Activated gamma-delta T cell (primary cell): ENCODE results near the gene JAG2.

Experiments
- DNase-seq: peaks from one replicate; lab custom pipeline; 2025; lab: John Stamatoyannopoulos, UW

The JAG2 gene

GRCh38 chr14:105182296-105183020, 13.9 kb upstream of the JAG2 start:
- DNase-seq: no peak

DNA sequence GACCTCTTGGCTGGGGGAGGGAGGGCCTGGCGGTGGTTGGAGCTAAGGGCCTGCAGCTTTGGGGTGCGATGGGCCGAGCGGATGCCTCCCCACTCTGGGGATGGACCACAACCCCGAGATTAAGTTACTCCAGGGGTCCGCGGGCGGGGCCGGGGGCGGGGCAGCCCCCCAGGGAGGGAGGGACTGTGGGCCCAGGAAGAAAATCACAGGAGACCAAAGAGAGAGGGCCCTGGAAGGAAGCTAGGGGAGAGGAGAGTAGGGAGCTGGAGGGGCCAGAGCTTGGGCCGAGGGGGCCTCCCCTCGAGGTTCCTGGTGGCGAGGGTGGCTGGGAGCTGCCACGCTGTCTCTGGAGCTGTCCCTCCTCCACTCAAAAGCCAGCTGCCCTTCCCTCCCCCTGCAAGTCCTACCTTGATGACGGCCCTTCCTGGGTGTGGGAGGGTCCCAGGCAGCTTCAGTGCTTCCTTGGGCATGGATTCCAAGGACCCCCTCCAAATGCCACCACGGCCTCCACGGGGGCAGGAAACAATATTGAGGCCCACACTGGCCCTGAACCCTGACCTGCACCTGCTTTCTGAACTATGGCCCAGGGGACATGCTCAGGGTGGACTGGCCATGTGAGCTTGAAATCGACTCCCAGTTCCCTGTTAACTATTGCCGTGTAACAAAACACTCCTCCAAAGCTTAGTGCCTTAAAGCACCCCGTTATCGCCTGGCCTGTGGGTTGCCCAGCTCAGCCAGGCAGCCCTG, 13.1 kb upstream of the JAG2 start:
- DNase-seq: no peak

DNA sequence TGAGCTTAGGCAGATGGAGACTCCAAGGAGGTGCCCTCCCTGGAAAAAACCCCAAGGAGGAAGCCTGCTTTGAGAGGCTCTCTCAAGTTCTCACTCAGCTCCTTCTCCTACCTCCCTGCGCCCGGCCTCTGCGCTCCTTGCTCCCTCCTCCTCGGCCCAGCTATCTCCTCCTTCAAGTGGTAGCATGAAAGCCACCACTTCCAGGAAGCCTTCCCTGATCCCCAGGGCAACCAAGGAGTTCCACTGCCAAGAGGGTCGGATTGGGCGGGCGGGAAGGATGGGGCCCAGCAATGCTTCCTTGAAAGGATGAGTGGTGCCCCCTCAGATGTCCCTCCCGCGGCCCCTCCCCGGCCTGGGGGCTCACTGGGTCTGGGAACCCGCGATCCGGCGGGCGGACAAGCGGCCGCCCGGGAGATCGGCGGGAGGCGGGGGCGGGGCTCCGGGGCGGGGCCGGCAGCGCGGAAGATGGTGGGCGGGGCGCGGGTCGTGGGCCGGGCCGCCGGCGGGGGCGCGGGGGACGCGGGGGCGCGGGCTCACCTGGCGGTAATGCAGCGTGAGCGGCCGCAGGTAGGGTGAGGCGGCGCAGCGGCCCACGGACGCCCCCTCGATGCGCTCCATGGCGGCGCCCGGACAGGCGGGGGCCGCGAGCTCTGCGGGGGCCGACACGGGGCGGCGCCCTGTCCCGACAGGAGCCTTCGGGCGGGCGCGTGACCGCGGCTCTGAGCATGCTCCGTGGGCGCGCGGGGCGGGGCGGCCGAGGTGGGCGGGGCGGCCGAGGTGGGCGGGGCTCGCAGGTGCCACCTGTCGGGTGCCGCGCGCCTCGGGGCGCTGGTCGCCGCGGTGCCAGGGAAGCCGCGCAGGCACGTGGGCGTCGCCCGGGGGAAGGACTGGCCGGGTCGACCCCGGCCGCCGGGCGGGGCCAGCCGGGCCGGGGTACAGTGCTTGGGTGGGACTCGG, 12.3 kb upstream of the JAG2 start, which contains the start of gene NUDT14:
NUDT14 (minus strand) TSS at position 721 of the 957 bp plus-strand sequence; CDS start at position 618, 103 bp downstream.
- DNase-seq: peak; percentile 79

GRCh38 chr14:105179191-105179590, 10.6 kb upstream of the JAG2 start:
- DNase-seq: no peak

DNA sequence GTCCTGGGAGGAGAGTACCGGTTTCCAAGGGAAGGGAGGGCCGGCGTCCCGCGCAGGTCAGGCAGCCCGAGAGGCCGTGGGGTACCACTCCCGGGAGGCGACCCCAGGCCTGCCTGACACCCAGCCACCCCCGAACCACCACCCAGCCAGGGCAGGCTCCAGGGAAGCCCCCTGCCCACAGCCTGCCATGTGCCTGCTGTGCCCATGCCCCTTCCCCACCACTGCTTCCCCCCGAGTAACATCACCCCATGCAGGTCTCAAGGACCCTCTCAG, 10.2 kb upstream of the JAG2 start:
- DNase-seq: no peak

GRCh38 chr14:105178069-105178867, 9.7 kb upstream of the JAG2 start:
- no peak for DNase-seq

- no peak for DNase-seq
Observed at GRCh38 chr14:105177082-105177481, 8.5 kb upstream of the JAG2 start.

GRCh38 chr14:105176513-105176912, 7.9 kb upstream of the JAG2 start:
- no peak for DNase-seq

DNA sequence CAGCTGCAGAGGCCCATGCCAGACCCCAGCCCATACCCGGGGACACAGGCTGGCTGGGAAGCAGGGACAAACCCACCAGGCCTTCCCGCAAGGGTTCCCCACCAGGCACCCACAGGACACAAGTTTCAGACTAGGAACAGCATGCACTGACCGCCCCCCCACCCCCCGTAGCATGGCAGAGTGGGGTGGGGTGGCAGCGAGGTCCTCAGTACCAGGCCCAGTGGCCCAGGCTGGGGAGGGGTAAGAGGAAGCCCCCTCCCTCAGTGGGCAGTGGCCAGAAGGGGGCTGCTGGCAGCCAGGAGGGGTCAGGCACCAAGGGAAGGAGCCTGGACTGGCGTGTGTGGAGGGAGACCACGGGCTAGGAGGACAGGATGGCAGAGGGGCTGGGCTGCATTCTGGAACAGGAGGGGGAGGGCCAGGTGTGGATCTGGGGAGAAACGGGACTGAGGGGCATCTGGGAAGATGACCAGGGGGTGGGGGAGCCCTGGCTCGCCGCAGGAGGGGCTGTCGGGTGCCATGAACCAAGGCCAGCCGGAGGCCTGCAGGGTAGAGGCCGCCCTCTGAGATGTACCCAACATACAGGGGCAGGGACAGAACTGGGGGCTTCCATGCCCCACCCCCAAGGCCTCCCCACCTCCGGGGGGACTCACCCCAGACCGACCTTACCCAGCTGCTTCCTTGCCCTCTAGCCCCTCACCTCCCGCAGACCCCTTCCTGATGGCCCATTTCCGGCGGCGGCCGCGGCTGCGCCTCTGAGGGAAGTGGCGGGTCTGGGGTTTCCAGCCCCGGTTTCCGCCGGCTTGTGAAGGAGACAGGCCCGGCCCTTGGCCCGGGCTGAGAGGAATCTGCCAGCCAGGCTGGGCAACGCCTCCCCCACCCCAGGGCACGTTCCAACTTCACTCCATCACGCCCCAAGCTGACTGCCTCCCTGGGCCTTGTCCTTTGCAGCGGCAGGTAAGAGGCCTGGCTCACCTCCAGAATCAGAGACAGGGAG, 5.6 kb upstream of the JAG2 start:
- DNase-seq: peak; percentile 66

DNA sequence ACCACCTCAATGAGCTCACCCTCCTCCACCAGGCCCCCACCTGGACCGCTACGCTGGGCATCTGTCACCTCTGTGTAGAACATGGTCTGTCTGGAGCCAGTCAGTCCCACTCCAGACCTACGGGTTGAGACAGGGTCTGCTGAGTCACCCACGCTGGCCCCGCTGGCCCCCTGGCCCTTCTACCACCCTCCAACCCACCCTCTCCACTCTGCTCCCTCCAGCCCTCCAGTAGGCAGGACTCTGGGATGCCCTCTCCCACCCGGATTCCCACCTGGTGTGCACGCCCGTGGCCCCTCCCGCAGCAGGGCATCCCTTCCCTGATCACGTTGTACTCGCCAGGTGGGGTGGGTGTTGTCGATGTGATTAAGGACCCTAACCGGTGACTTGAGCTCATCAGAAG, 4.6 kb upstream of the JAG2 start:
- no peak for DNase-seq

- DNase-seq: no peak
Observed at GRCh38 chr14:105172476-105172875, 3.9 kb upstream of the JAG2 start.

- no peak for DNase-seq
Observed at GRCh38 chr14:105171004-105171673, 2.6 kb upstream of the JAG2 start.

DNA sequence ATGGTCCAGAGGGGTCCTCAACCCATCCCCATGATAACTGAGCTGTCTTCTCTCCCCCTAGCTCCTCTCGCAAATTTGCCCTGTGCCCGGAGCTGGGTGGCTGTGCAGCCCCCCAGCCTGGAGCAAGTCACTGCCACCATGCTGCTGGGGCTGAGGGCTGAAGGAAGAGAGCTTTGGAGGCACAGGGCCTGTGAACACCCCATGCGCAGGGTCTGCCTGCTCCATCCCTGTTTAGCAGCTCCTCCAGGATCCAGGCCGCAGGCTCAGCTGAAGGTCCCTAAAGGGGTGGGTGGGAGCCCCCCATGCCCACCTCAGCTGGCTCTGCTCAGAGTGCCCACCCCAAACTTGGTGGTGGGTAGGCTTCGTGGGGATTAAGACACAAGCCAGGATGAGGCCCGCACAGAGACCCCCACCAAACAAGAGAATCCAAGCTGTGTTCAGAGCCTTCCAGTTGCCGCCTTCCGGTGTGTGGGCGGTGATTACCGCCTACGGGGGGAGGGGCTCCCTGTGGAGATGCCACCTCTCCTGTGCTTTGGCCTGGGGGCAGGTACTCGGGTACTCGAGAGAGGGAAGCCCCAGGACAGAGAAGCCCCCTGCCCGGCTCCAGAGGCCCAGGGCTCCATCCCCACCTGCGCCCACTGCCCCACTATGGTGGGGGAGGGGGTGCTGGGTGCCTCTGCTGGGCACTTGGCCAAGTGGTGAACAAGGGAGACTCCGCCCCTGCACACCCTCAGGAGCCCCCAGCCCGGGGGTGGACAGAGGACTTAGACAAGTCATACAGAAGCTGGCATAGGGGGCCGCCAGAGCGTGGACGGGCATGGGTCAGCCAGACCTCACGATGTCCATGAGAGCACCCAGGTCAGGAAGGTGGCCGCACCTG, 1.4 kb upstream of the JAG2 start:
- DNase-seq: no peak

GRCh38 chr14:105168979-105169507, 467 bp upstream of the JAG2 start:
- peak; percentile 50 for DNase-seq

DNA sequence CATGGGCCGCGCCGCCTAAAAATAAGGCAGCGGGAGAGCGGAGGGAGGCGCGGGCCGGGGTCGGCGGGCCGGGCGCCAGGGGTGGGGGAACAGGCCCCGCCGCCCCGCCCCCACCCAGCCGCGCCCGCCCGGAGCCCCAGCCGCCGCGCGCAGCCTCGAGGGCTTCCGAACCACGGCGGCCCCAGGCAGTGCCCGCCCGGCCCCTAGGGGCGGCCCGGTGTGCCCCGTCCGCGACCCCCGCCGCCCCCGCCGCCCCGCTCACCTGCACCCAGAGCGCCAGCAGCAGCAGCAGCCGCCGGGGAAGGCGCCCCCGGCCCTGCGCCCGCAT, 519 bp downstream of the JAG2 start:
- DNase-seq: no peak

DNA sequence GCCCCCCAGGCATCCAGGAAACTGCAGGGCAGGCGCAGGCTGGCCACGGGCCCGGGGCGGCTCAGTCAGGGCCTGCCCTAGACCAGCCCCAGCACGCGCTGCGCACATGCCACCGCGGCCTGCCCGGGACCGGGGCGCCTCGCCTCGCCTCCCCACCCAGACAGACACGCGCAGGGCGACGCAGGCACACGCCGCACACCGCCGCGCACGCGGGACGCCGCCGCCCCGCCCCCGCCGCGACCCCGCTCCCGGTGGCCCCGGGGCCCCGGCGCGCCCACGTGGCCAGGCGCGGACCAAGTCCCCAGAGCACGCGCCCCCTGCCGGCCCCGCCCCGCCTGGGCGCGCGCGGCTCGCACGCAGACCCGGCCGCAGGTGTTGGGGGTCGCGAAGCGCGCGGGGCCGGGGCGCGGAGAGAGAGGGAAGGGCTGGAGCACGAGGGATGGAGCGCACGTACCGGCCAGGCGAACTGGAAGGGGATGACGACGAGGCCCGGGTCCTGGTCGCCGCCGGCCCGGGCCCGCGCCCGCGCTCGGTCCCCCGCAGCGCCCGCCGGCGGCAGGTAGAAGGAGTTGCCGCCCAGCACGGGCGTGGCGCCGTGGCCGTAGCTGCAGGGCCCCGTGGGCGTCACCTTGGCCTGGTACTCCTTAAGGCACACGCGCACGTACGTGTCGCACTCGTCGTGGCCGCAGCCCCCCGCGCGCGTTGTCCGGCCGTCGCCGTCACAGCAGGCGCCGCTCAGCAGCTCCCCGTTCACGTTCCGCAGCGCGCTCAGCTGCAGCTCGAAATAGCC, 1.1 kb downstream of the JAG2 start:
- no peak for DNase-seq

GRCh38 chr14:105166571-105167302, 1.8 kb downstream of the JAG2 start:
- no peak for DNase-seq
